Spleen (tissue), 7 donors: ENCODE measurements around the gene SASH1.

Source experiments
- POLR2AphosphoS5 ChIP-seq, 3 donors: sonication (generic); formaldehyde crosslinking; IDR thresholded peaks; one replicate each; pipeline ENCODE4 v1.5.1; 2017; ENCODE audit warnings: antibody characterized with exemption in 3 of 3
- TF ChIP-seq, protein P1 (sequence below), 11 experiments: fragments of 200-600 bp in 7 of 11; fragments of 450-650 bp in 4 of 11; sonication (generic) in 4 of 11; IDR thresholded peaks in 8 of 11; conservative IDR thresholded peaks in 3 of 11; 1 replicate in 7 of 11; 2 replicates in 4 of 11; pipeline versions ENCODE4 v1.4.0 to v1.8.0; 2016 to 2021; ENCODE audit warnings: antibody characterized with exemption in 11 of 11, inconsistent platforms in 4 of 11, mild to moderate bottlenecking in 1 of 11
- donor health status: DM: no; HTN: no; CAD: no; lungs with moderate emphysema.
- donor health status: DM: no; HTN: no; CAD: no.
- donor health status: DM: no; HTN: no; CAD: no.

DNA sequence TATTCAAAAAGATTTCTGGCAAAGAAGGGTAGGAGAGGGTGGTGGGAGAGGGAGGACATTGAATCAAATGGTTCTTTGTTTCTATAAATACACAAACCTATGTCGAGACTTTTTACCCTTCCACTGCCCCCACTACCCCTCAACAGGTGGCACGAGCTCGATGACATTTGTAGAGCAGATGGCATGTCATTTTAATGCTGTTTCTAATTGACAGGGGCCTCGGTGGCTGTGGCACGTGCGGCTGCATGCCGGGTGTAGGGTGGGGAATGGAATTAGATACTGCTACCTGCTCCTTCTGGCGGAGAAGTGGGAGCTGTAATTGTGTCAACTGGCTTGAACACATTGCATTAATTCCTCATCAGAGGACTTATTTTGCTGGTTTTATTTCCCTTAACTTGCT, 29.1 kb upstream of the SASH1 start:
- TF ChIP-seq, protein P1, sequence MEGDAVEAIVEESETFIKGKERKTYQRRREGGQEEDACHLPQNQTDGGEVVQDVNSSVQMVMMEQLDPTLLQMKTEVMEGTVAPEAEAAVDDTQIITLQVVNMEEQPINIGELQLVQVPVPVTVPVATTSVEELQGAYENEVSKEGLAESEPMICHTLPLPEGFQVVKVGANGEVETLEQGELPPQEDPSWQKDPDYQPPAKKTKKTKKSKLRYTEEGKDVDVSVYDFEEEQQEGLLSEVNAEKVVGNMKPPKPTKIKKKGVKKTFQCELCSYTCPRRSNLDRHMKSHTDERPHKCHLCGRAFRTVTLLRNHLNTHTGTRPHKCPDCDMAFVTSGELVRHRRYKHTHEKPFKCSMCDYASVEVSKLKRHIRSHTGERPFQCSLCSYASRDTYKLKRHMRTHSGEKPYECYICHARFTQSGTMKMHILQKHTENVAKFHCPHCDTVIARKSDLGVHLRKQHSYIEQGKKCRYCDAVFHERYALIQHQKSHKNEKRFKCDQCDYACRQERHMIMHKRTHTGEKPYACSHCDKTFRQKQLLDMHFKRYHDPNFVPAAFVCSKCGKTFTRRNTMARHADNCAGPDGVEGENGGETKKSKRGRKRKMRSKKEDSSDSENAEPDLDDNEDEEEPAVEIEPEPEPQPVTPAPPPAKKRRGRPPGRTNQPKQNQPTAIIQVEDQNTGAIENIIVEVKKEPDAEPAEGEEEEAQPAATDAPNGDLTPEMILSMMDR (IDR thresholded peaks at IDR 0.05 in 8 of 11, conservative IDR thresholded peaks at IDR 0.05 in 3 of 11), result no peak
- TF ChIP-seq POLR2AphosphoS5 (IDR thresholded peaks at IDR 0.05), result no peak
